OCI-LY3 (cell line): ENCODE results near the gene HNRNPA1.
"Not testable (repeated sequence)": the region's sequence is repeated elsewhere in the genome, so short reads cannot be mapped to it uniquely, and the experiment has no call there.

Source experiments
- EZH2phosphoT487 ChIP-seq: fragments of 200-600 bp; shearing (Covaris generic); IDR thresholded peaks from 2 replicates; pipeline ENCODE4 v1.6.1; 2018; ENCODE audit warnings: antibody characterized with exemption, mixed run types, low read depth
- TF ChIP-seq, protein P1 (sequence below): fragments of 200-600, 300-600 bp; sonication (generic); IDR thresholded peaks from 2 replicates; pipeline ENCODE4 v1.5.1; 2014; ENCODE audit warnings: antibody characterized with exemption, low read length, low read depth

DNA sequence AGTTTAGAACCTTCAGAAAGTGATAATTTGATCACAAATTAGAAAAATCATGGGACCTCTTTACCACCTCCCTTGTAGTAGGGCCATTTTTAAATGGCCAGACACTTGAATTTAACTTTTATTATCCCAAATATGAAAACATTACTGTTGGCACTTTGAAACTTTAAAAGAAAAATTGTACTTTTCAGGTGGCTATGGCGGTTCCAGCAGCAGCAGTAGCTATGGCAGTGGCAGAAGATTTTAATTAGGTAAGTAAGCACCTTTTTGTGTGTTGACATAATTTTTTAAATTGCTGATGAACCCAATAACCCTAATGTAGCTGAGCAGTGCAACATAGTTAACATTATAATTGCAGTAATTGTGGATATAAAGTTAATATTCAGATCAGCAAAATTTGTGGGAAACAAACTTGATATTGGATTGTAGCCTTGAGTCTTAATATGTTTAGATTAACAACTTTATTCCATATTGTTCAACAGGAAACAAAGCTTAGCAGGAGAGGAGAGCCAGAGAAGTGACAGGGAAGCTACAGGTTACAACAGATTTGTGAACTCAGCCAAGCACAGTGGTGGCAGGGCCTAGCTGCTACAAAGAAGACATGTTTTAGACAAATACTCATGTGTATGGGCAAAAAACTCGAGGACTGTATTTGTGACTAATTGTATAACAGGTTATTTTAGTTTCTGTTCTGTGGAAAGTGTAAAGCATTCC lies 3.7 kb downstream of the HNRNPA1 start:
- TF ChIP-seq, protein P1, sequence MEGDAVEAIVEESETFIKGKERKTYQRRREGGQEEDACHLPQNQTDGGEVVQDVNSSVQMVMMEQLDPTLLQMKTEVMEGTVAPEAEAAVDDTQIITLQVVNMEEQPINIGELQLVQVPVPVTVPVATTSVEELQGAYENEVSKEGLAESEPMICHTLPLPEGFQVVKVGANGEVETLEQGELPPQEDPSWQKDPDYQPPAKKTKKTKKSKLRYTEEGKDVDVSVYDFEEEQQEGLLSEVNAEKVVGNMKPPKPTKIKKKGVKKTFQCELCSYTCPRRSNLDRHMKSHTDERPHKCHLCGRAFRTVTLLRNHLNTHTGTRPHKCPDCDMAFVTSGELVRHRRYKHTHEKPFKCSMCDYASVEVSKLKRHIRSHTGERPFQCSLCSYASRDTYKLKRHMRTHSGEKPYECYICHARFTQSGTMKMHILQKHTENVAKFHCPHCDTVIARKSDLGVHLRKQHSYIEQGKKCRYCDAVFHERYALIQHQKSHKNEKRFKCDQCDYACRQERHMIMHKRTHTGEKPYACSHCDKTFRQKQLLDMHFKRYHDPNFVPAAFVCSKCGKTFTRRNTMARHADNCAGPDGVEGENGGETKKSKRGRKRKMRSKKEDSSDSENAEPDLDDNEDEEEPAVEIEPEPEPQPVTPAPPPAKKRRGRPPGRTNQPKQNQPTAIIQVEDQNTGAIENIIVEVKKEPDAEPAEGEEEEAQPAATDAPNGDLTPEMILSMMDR = not testable (repeated sequence)
- TF ChIP-seq EZH2phosphoT487 = not testable (repeated sequence)
